MM.1S (cell line): ENCODE measurements around the gene CCL3.

Experiments used
- CTCF ChIP-seq: fragments of 300-600 bp; sonication (generic); IDR thresholded peaks from 2 replicates; pipeline ENCODE4 v1.5.1; 2016; ENCODE audit warnings: antibody characterized with exemption, low read length, mixed read lengths
- EZH2 ChIP-seq: fragments of 300-600 bp; sonication (generic); optimal IDR thresholded peaks from 2 replicates; pipeline ENCODE3; 2017; ENCODE audit warnings: low read depth, mild to moderate bottlenecking, antibody characterized with exemption, low read length, mixed read lengths
- EZH2phosphoT487 ChIP-seq: fragments of 300-600 bp; sonication (generic); IDR thresholded peaks from 2 replicates; pipeline ENCODE4 v1.6.1; 2018; ENCODE audit warnings: antibody characterized with exemption, low read length

GRCh38 chr17:36060816-36061215 lies 29.1 kb downstream of the CCL3 start:
- TF ChIP-seq EZH2phosphoT487 (no peak), CTCF (no peak), EZH2 (no peak)
